Nephron (organoid): ENCODE results near the gene GIGYF1.

Experiments
- H3K27ac Mint-ChIP-seq, 3 experiments: 2 replicates each; pipeline ENCODE4 v1.8.0; 2020; ENCODE audit warnings: mixed read lengths in 3 of 3, mild to moderate bottlenecking in 2 of 3, moderate library complexity in 1 of 3
- H3K27me3 Mint-ChIP-seq: 2 replicates; pipeline ENCODE4 v1.8.0; 2021; ENCODE audit warnings: low read depth, mild to moderate bottlenecking, moderate library complexity, mixed read lengths
- H3K36me3 Mint-ChIP-seq: 2 replicates; pipeline ENCODE4 v1.8.0; 2020; ENCODE audit warnings: low read depth, mixed read lengths
- H3K4me1 Mint-ChIP-seq: 2 replicates; pipeline ENCODE4 v1.8.0; 2020; ENCODE audit warnings: mixed read lengths
- H3K4me3 Mint-ChIP-seq, 3 experiments: 2 replicates each; pipeline ENCODE4 v1.8.0; 2020; ENCODE audit warnings: mild to moderate bottlenecking in 3 of 3, mixed read lengths in 3 of 3, moderate library complexity in 2 of 3
- H3K9me3 Mint-ChIP-seq: 2 replicates; pipeline ENCODE4 v1.8.0; 2020; ENCODE audit warnings: mixed read lengths
- TF ChIP-seq, protein P1 (sequence below), 3 experiments: fragments of 200-600 bp; sonication (generic); IDR thresholded peaks; one replicate each; pipeline ENCODE4 v1.5.0; 2021; ENCODE audit warnings: antibody characterized with exemption in 3 of 3; ENCODE audit not compliant: unreplicated experiment in 3 of 3

Gene GIGYF1

DNA sequence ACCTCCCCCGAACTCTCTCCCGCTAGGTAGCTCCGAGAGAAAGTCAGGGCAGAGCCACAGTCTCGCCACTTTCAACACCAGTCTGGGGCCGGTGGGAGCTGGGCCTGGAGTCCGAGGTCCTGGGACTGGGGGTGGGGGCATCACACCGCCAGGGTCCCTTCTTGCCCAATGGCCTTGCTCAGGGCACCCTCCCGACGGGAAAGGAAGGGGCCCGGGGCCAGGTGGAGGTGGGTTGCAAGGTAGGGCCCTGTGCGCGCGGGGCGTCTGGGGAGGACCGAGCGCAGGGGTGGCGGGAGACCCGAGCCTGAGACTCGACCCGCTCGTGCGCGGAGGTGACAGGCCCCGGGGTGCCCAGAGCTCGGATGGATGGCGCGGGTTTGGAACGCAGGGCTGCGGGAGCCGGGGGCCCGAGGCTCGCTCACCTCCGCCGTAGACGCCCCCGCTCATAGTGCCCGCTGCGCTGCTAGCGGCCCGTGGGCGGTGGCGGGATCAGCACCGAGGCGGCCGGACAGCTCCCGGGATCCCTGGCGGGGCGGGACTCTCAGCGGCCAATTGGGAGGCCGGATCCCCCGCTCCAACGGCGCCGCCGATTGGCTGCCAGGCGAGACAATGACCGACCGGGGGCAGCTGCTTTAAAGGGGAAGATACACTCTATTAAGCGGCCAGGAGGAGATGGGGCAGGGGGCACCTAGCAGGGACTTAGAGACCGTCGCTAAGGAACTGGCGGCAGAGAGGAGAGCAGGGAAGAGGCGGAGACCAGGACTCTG, 38.0 kb downstream of the GIGYF1 start, which contains the start of gene ACTL6B:
Gene ACTL6B (minus strand): TSS at position 541 of the 767 bp plus-strand sequence. CDS start 94 bp downstream, at position 447.
- Mint-ChIP-seq H3K36me3 (no peaks in the 10 kb centered on the region), H3K4me1 (no peaks in the 10 kb centered on the region), H3K9me3 (peaks cover 6% of the 10 kb centered on the region), H3K4me3 (peak within 1 kb of the TSS in 2 of 3 experiments; percentile 17 to 40), H3K27ac (no peak within 1 kb of the TSS), H3K27me3 (peaks cover 44% of the 10 kb centered on the region)
- TF ChIP-seq, protein P1, sequence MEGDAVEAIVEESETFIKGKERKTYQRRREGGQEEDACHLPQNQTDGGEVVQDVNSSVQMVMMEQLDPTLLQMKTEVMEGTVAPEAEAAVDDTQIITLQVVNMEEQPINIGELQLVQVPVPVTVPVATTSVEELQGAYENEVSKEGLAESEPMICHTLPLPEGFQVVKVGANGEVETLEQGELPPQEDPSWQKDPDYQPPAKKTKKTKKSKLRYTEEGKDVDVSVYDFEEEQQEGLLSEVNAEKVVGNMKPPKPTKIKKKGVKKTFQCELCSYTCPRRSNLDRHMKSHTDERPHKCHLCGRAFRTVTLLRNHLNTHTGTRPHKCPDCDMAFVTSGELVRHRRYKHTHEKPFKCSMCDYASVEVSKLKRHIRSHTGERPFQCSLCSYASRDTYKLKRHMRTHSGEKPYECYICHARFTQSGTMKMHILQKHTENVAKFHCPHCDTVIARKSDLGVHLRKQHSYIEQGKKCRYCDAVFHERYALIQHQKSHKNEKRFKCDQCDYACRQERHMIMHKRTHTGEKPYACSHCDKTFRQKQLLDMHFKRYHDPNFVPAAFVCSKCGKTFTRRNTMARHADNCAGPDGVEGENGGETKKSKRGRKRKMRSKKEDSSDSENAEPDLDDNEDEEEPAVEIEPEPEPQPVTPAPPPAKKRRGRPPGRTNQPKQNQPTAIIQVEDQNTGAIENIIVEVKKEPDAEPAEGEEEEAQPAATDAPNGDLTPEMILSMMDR (IDR thresholded peaks at IDR 0.05; ENCODE audit: unreplicated experiment in 3 of 3): no peak

DNA sequence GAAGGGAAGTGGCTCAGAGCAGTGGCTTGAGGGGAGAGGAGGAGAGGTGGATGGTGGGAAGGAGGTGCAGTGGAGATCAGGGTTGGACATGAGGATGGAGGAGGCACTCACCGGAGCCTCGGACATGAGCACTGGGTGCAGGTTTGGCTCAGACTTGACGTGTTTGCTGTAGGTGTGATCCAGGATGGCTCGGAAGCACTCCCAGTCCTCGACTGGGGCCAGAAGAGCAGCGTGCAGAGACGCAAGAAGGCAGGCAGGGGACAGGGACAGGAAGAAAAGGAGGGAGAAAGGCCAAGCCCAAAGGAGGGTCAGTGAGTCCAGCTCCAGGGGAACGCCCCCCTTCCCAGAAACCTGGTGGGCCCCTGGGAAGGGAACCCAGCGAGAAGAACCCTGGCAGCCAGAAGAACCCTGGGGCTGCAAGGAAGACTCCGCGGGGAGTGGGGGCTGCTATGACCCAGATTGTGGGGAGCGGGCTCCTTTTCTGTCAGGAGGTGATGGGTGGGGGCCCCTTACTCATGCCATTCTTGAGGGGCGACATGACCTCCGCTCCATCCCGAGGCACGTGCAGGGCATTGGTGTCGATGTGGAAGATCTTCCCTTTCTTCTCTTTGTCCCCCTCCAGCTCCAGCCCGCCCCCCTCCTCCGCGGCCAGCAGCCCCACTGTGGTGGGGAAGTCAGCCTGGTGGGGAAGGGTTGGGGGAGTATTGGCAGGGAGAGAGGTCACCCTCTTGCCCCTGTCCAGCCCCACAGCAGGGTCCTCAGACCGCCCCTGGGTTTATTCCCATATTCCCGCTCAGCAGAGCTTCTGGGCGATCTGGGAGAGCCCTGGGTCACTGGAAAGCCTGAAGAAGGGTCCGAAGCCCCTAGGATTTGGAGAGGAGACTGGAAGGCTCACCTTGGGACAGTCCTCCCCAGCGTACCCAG, 38.9 kb downstream of the GIGYF1 start:
- TF ChIP-seq, protein P1 (IDR thresholded peaks at IDR 0.05; ENCODE audit: unreplicated experiment in 3 of 3): no peak
- Mint-ChIP-seq H3K4me3 (peak overlapping the region in 1 of 3 experiments; percentile 62), H3K9me3 (peaks cover 6% of the 10 kb centered on the region), H3K4me1 (no peaks in the 10 kb centered on the region), H3K27ac (no peak overlapping the region), H3K27me3 (peaks cover 44% of the 10 kb centered on the region), H3K36me3 (no peaks in the 10 kb centered on the region)

DNA sequence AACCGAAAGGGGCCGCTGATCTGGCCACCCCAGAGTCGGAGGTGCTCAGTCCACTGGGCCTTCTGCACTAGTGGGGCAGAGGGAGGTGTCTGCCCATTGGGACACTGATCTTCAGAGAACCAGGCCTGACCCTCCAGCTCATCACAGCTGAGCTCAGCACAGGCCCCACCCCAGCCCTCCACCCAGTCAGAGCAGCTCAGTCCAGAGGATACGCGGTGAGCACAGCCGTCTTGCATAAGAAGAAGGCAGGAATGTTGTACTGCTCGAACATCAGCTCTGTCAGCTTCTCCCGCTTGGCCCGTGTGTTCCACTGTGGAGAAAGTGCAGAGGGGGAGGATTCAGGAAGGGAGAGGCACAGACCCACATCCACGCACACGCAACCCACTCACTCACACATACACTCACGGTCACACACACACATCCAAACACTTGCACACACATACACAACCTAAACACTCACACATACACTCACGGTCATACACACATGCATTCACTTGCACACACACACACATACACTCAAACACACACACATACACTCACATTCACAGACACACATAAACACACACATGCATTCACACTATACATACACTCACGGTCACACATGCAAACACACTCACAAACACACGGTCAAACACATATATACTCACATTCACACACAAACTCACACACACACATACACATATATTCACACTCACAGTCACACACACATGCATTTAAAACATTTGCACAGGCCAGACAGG, 44.1 kb downstream of the GIGYF1 start:
- H3K27ac Mint-ChIP-seq: no peak overlapping the region
- no peaks in the 10 kb centered on the region for H3K4me1 Mint-ChIP-seq
- peaks cover 33% of the 10 kb centered on the region for H3K27me3 Mint-ChIP-seq
- no peaks in the 10 kb centered on the region for H3K36me3 Mint-ChIP-seq
- no peak overlapping the region for H3K4me3 Mint-ChIP-seq
- TF ChIP-seq, protein P1 (IDR thresholded peaks at IDR 0.05; ENCODE audit: unreplicated experiment in 3 of 3): no peak
- peaks cover 5% of the 10 kb centered on the region for H3K9me3 Mint-ChIP-seq

DNA sequence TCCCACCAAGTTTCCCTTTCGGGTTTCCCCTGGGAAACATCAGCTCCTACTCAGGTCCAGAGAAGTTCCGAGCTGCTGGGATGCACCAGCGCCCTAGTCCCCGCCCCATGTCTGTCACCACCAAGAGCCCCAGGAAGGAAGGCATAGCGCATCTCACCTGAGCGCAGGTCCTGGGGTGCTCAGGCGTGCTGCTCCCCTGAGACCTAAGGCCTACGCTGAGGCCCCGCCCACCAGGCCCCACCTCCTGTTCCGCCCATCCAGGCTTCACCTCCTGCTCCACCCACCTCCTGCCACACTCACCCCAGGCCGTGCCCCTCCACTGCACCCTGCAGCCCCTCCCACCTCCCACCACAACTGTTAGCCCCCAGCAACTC, 51.5 kb downstream of the GIGYF1 start:
- Mint-ChIP-seq H3K4me3 (no peak overlapping the region), H3K9me3 (no peaks in the 10 kb centered on the region), H3K27me3 (peaks cover 20% of the 10 kb centered on the region), H3K36me3 (no peaks in the 10 kb centered on the region), H3K4me1 (no peaks in the 10 kb centered on the region), H3K27ac (no peak overlapping the region)
- TF ChIP-seq, protein P1 (IDR thresholded peaks at IDR 0.05; ENCODE audit: unreplicated experiment in 3 of 3): no peak

DNA sequence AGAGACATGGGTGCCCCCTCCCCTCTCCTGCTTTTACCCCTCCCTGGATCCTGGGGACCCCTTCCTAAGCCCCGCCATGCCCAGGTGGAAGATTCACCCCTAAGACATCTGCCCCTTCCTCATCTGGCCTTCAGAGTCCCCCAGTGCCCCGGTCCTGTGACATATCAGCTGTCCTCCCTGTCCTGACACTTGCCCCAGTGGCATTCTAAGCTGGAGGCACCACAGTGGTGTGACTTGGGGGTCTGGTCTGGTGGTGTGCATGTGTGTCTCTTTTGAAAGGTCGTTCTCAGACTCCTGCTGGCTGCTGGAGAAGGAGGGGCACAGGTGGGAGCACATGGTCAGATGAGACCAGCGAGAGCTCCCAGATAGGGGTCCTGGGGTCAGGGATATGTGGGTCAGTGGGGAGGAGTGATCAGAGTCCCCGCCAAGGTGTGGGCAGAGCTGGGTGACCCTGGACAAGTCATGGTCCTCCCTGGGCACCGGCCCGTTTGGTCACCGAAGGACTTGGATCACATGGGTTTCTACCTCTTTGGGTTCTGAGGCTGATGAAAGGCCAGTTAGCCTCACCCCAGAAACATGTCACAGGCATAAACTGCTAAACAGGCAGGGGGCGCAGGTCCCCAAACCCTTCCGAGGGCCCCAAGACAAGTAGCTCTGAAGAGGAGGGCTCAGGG, 52.1 kb downstream of the GIGYF1 start:
- Mint-ChIP-seq H3K4me1 (no peaks in the 10 kb centered on the region), H3K36me3 (no peaks in the 10 kb centered on the region), H3K27ac (no peak overlapping the region), H3K27me3 (peaks cover 20% of the 10 kb centered on the region), H3K4me3 (no peak overlapping the region), H3K9me3 (no peaks in the 10 kb centered on the region)
- TF ChIP-seq, protein P1 (IDR thresholded peaks at IDR 0.05; ENCODE audit: unreplicated experiment in 3 of 3): no peak
